ENCODE measurements around the gene APOC3. TPM values are rescaled to one million over a fixed set of nuclear protein-coding genes. Genes with fewer than 3 reads are reported as not detected.

The APOC3 gene
- total RNA-seq, 4 donors from 2014 or later: not detected

DNA sequence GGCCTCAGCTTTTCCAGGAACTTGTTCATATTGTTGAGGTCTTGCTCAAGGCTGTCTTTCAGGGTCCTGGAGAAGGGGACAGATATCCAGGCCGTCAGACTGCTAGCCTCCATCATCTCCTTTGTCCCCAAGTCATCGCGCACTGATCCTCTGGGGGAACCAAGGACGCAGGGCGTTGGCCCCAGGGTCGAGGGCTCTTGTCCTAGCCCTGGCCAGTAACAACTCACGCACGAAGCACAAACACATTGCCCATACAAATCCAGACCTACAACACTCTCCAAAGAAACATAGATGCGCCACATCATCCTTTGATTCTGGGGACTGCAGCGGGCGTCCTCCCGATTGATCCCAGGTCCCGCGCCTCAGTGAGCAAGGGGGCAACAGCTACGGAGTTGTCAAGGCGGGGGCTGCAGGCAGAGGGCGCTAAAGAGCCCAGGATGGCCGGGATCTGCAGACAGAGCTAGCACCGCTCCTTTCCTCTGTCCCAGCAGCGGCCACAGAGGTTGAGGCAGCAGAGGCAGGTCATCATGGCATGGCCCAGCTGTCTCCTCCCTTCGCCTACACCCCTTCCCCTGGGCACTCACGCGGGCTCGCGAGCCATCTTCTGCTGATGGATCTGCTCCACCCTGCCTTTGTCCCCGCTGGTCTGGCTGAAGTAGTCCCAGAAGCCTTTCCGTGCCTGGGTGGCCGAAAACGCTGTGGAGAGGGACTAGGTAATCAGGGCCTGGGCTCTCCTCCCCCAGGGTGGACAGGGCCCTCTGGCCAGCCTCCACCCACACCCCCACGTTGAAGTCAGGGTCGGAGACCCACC is 38.5 kb upstream of the APOC3 start:
- H3K4me1 ChIP-seq: peaks cover 13 to 31% of the 10 kb centered on the region in 2 donors
- TF ChIP-seq, protein P1, sequence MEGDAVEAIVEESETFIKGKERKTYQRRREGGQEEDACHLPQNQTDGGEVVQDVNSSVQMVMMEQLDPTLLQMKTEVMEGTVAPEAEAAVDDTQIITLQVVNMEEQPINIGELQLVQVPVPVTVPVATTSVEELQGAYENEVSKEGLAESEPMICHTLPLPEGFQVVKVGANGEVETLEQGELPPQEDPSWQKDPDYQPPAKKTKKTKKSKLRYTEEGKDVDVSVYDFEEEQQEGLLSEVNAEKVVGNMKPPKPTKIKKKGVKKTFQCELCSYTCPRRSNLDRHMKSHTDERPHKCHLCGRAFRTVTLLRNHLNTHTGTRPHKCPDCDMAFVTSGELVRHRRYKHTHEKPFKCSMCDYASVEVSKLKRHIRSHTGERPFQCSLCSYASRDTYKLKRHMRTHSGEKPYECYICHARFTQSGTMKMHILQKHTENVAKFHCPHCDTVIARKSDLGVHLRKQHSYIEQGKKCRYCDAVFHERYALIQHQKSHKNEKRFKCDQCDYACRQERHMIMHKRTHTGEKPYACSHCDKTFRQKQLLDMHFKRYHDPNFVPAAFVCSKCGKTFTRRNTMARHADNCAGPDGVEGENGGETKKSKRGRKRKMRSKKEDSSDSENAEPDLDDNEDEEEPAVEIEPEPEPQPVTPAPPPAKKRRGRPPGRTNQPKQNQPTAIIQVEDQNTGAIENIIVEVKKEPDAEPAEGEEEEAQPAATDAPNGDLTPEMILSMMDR (IDR thresholded peaks at IDR 0.05): peak; percentile 59 to 95 (median 94)
- TF ChIP-seq POLR2A (IDR thresholded peaks at IDR 0.05): no peak
- intact Hi-C loops (cut with DNase I): loop anchor here (5.0 kb wide), 3 partner anchors 46 to 436 kb away; partner anchors contain the start of gene APOA1
- no peak overlapping the region for H3K4me3 ChIP-seq (replicated peaks in 1 of 3)
- DNase-seq: peak; percentile 79 to 82
- H3K27ac ChIP-seq: no peak overlapping the region
- H3K36me3 ChIP-seq: no peaks in the 10 kb centered on the region
- 19 to 25% methylated on average over 24 to 31 of the region's 31 CpGs for WGBS, 2 donors
- H3K9me3 ChIP-seq: no peaks in the 10 kb centered on the region
- H3K27me3 ChIP-seq: no peaks in the 10 kb centered on the region

DNA sequence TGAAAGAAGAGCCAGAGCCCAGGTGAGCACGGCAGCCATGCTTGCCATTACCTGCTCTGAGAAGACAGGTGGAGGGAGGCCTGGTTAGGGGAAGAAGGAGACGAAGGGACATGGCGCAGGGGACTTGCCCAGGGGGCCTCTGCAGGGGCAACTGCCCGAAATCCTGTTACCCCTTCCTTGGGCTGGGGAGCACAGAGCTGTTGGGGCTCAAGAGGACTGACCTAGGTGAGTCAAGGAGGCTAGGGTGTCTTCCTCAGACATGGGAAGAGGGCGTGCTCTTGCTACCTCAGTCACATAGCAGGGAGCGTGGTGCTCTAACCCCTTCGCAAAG is 37.9 kb upstream of the APOC3 start, which contains the start of gene APOA5:
Gene APOA5 (minus strand): TSS at position 67 of the 331 bp plus-strand sequence. CDS start 19 bp downstream, at position 48.
- Histone ChIP-seq H3K27me3 (no peaks in the 10 kb centered on the region), H3K4me1 (peaks cover 13 to 26% of the 10 kb centered on the region in 2 donors), H3K4me3 (replicated peaks in 1 of 3) (no peak within 1 kb of the TSS), H3K27ac (no peak within 1 kb of the TSS), H3K36me3 (no peaks in the 10 kb centered on the region), H3K9me3 (no peaks in the 10 kb centered on the region)
- intact Hi-C loops (cut with DNase I): loop anchor here (5.0 kb wide), 3 partner anchors 46 to 436 kb away; partner anchors contain the start of gene APOA1
- DNase-seq: no peak
- 88 to 89% methylated on average over 7 of the region's 7 CpGs for WGBS, 2 donors
- TF ChIP-seq, protein P1 (IDR thresholded peaks at IDR 0.05): no peak
- no peak for TF ChIP-seq POLR2A (IDR thresholded peaks at IDR 0.05)

DNA sequence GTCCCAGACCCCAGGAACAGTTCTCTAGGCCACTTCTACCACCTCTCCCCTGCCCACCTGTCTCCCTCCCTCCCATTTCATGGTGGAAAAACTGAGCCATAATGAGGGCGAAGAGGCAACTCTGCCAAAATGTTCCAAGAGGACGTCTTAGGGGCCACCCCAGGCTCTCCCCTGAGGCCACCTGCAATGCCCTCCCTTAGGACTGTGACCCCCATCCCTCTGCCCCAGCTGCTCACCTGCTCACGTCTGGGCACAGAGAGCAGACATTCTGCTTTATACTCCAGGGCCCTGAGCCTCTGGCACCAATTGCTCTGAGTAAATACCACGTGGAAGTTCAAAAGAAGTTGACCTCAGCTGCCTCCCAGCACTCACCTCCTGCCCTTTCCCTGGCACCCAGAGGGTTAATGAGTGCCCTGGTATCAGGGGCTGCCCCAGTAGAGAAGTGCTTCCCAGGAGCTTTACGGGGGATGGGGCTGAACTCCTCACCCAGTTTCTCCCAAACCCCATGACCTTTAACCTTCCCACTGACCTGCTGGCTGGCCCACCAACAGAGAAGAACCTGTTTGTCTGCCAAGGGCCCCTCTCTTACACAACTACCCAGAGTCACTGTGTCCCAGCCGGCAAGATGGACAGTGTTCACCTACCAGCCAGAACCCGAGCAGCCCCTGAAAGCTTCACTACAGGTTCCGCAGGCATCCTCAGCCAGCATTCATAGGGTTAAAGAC is 37.4 kb upstream of the APOC3 start:
- Histone ChIP-seq H3K27ac (no peak overlapping the region), H3K4me3 (replicated peaks in 1 of 3) (no peak overlapping the region), H3K9me3 (no peaks in the 10 kb centered on the region), H3K4me1 (peaks cover 13 to 20% of the 10 kb centered on the region in 2 donors), H3K27me3 (no peaks in the 10 kb centered on the region), H3K36me3 (no peaks in the 10 kb centered on the region)
- no peak for DNase-seq
- TF ChIP-seq, protein P1 (IDR thresholded peaks at IDR 0.05): no peak
- no peak for TF ChIP-seq POLR2A (IDR thresholded peaks at IDR 0.05)
- WGBS, 2 donors: 84 to 86% methylated on average over 7 to 8 of the region's 8 CpGs
- intact Hi-C loops (cut with DNase I): loop anchor here (5.0 kb wide), 3 partner anchors 45 to 435 kb away; partner anchors contain the start of gene APOA1

DNA sequence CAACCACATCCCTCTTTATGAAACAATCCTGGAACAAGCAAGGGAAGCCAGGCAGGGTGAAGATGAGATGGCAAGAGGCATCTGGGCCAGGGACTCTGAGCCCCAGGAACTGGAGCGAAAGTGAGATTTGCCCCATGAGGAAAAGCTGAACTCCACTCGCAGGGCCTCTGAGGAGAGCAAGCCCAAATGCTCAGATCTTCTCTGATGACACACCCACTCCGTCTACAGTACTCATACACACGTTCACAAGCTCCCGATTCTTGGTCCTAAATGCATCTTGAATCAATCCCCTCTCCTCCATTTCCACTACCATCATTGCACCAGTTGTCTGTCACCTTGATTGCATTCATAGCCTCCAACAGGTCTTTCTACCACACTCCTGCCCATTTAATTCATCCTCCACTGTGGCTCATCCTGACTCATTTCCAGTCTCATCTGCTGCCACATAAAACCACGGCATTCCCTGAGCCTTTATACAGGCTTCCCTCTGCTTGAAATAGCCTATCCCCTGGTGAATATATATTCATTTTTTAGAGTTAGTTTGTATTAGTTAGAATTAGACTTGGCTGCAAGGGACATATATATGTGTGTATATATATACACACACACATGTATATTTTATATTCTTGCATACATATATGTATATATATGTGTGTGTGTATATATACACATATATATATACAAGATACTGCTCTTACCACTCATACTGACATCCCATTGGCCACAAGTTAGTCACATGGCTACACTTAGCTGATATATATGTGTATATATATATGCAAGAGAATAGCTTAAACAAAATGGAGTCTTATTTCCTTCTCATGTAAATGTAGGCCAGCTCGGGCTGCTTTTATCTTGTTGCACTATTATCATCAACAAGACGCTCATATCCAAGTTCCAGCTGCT is 36.6 kb upstream of the APOC3 start:
- no peak for TF ChIP-seq POLR2A (IDR thresholded peaks at IDR 0.05)
- TF ChIP-seq, protein P1 (IDR thresholded peaks at IDR 0.05): no peak
- H3K27ac ChIP-seq: no peak overlapping the region
- 76 to 82% methylated on average over 8 of the region's 8 CpGs for WGBS, 2 donors
- no peaks in the 10 kb centered on the region for H3K36me3 ChIP-seq
- H3K4me1 ChIP-seq: peaks cover 13 to 20% of the 10 kb centered on the region in 2 donors
- no peak for DNase-seq
- no peaks in the 10 kb centered on the region for H3K27me3 ChIP-seq
- no peak overlapping the region for H3K4me3 ChIP-seq (replicated peaks in 1 of 3)
- H3K9me3 ChIP-seq: no peaks in the 10 kb centered on the region
- intact Hi-C loops (cut with DNase I): loop anchor here (5.0 kb wide), 3 partner anchors 44 to 434 kb away; partner anchors contain the start of gene APOA1

Measured in thyroid gland (tissue), 4 donors.